ENCODE data around the gene CTNNBIP1.

DNA sequence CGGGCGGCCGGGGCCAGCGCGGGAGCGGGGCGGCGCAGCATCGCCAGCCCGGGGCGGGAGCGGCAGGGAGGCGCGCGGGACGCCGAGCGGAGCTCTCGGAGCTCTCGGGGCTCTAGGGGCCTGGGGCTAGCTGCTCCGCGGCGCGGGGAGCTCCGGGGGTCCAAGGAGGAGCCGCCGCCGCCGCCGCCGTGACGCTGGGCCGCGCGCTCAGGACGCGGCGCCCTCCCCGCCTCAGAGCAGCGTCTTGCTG, 86.5 kb downstream of the CTNNBIP1 start:
- TF ChIP-seq, protein P1, sequence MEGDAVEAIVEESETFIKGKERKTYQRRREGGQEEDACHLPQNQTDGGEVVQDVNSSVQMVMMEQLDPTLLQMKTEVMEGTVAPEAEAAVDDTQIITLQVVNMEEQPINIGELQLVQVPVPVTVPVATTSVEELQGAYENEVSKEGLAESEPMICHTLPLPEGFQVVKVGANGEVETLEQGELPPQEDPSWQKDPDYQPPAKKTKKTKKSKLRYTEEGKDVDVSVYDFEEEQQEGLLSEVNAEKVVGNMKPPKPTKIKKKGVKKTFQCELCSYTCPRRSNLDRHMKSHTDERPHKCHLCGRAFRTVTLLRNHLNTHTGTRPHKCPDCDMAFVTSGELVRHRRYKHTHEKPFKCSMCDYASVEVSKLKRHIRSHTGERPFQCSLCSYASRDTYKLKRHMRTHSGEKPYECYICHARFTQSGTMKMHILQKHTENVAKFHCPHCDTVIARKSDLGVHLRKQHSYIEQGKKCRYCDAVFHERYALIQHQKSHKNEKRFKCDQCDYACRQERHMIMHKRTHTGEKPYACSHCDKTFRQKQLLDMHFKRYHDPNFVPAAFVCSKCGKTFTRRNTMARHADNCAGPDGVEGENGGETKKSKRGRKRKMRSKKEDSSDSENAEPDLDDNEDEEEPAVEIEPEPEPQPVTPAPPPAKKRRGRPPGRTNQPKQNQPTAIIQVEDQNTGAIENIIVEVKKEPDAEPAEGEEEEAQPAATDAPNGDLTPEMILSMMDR (optimal IDR thresholded peaks at IDR 0.05 in 1 of 3, IDR thresholded peaks at IDR 0.05 in 1 of 3, conservative IDR thresholded peaks at IDR 0.05 in 1 of 3; ENCODE audit: extremely low read depth in 1 of 3, insufficient read depth in 2 of 3, low read length in 3 of 3) = no peak
- no peak for TF ChIP-seq EZH2 (IDR thresholded peaks at IDR 0.05; ENCODE audit: low read length)

All from keratinocyte (primary cell).